A673 (cell line): ENCODE data around the gene CXCR3. TPM values are rescaled to one million over a fixed set of nuclear protein-coding genes. Genes with fewer than 3 reads are reported as not detected.
"Not testable (repeated sequence)": the region's sequence is repeated elsewhere in the genome, so short reads cannot be mapped to it uniquely, and the experiment has no call there.

Source experiments
- BruUV-seq: library from RNA; stranded (reverse); fragments of 400-500 nt; replicated peaks from 2 replicates; lab custom pipeline; 2021; lab: Mats Ljungman, UMichigan
- CTCF ChIA-PET: fragments of 300-600 bp; sonication (Branson Sonifier 250); formaldehyde crosslinking; loops from one replicate; lab custom pipeline; 2022; ENCODE audit warnings: antibody characterized with exemption; lab: Charles Lee
- POLR2A ChIA-PET: fragments of 300-600 bp; sonication (Branson Sonifier 250); formaldehyde crosslinking; loops from one replicate; lab custom pipeline; 2022; ENCODE audit warnings: antibody characterized with exemption; ENCODE audit not compliant: low non-redundant PET; lab: Charles Lee
- DNase-seq: peaks from one replicate; pipeline ENCODE4 v3.0.0-alpha.2; 2015; ENCODE audit warnings: low spot score
- H3K27ac ChIP-seq: fragments of 200-600 bp; sonication (generic); 2 replicates; pipeline ENCODE4 v1.5.1; 2016; ENCODE audit warnings: mixed run types, low read depth, mild to moderate bottlenecking, mixed read lengths, antibody characterized with exemption, low read length; ENCODE audit not compliant: poor library complexity, severe bottlenecking
- H3K27me3 ChIP-seq: fragments of 200-600 bp; sonication (generic); replicated peaks from 2 replicates; pipeline ENCODE4 v1.6.1; 2017; ENCODE audit warnings: mixed run types, low read depth, mild to moderate bottlenecking, mixed read lengths, antibody characterized with exemption, low read length; ENCODE audit not compliant: insufficient read depth, poor library complexity
- H3K36me3 ChIP-seq: fragments of 200-600 bp; sonication (generic); 2 replicates; pipeline ENCODE4 v1.6.1; 2016; ENCODE audit warnings: mixed run types, mild to moderate bottlenecking, mixed read lengths, antibody characterized with exemption, low read length; ENCODE audit not compliant: insufficient read depth, poor library complexity, severe bottlenecking
- H3K4me1 ChIP-seq: fragments of 200-600 bp; sonication (generic); 2 replicates; pipeline ENCODE4 v1.6.1; 2017; ENCODE audit warnings: mixed run types, mild to moderate bottlenecking, mixed read lengths, antibody characterized with exemption, low read length; ENCODE audit not compliant: insufficient read depth, poor library complexity, severe bottlenecking
- H3K4me3 ChIP-seq: fragments of 200-600 bp; sonication (generic); 2 replicates; pipeline ENCODE4 v1.5.1; 2016; ENCODE audit warnings: low read depth, mixed run types, mild to moderate bottlenecking, mixed read lengths, low read length; ENCODE audit not compliant: poor library complexity, severe bottlenecking
- H3K9me3 ChIP-seq: fragments of 200-600 bp; sonication (generic); 2 replicates; pipeline ENCODE4 v1.6.1; 2016; ENCODE audit warnings: mixed run types, low read depth, mild to moderate bottlenecking, mixed read lengths, antibody characterized with exemption, low read length; ENCODE audit not compliant: poor library complexity, severe bottlenecking
- CTCF ChIP-seq: fragments of 300-800, 200-600 bp; sonication (generic); conservative IDR thresholded peaks from 2 replicates; pipeline ENCODE4 v1.5.1; 2017; ENCODE audit warnings: low read depth, mild to moderate bottlenecking, antibody characterized with exemption, low read length, moderate library complexity, mixed read lengths
- EZH2 ChIP-seq: fragments of 200-600 bp; sonication (generic); IDR thresholded peaks from 2 replicates; pipeline ENCODE4 v1.6.1; 2017; ENCODE audit warnings: borderline replicate concordance, low read depth, mild to moderate bottlenecking, mixed read lengths, antibody characterized with exemption, low read length; ENCODE audit not compliant: poor library complexity, severe bottlenecking
- intact Hi-C: fragments of 100-400 bp; cut with micrococcal nuclease; formaldehyde crosslinking; loops from one replicate; pipeline ENCODE4 v1.10.0; 2022; ENCODE audit not compliant: unreplicated experiment
- total RNA-seq: library from RNA; stranded (reverse); gene quantifications from 2 replicates; pipeline ENCODE4 v1.2.3, GENCODE V29; 2021

CXCR3 gene
- total RNA-seq, 1 experiment from 2014 or later: not detected

GRCh38 chrX:71577682-71578081, 40.6 kb downstream of the CXCR3 start:
- CTCF ChIA-PET: no interaction called here
- no peak overlapping the region for H3K4me3 ChIP-seq
- no peaks in the 10 kb centered on the region for H3K27me3 ChIP-seq
- peaks cover 34% of the 10 kb centered on the region for H3K36me3 ChIP-seq
- no peaks in the 10 kb centered on the region for H3K9me3 ChIP-seq
- no peak for DNase-seq
- intact Hi-C loops: no loop called here
- no peaks in the 10 kb centered on the region for H3K4me1 ChIP-seq
- no peak for TF ChIP-seq CTCF
- TF ChIP-seq EZH2: no peak
- BruUV-seq: no TSS peak
- POLR2A ChIA-PET: no interaction called here
- no peak overlapping the region for H3K27ac ChIP-seq

GRCh38 chrX:71573590-71573989, 44.7 kb downstream of the CXCR3 start:
- peaks cover 49% of the 10 kb centered on the region for H3K36me3 ChIP-seq
- intact Hi-C loops: no loop called here
- H3K27me3 ChIP-seq: no peaks in the 10 kb centered on the region
- ChIA-PET POLR2A (no interaction called here), CTCF (no interaction called here)
- H3K9me3 ChIP-seq: no peaks in the 10 kb centered on the region
- DNase-seq: no peak
- no peak overlapping the region for H3K4me3 ChIP-seq
- H3K27ac ChIP-seq: no peak overlapping the region
- no peaks in the 10 kb centered on the region for H3K4me1 ChIP-seq
- TF ChIP-seq CTCF: no peak
- TF ChIP-seq EZH2: no peak
- BruUV-seq: no TSS peak

GRCh38 chrX:71571390-71571789, 46.9 kb downstream of the CXCR3 start:
- BruUV-seq, H3K9me3 ChIP-seq, H3K4me1 ChIP-seq, POLR2A ChIA-PET, H3K27ac ChIP-seq, H3K4me3 ChIP-seq, CTCF ChIA-PET, intact Hi-C loops, H3K27me3 ChIP-seq, DNase-seq: not testable (repeated sequence)
- H3K36me3 ChIP-seq: peaks cover 64% of the 10 kb centered on the region

Other genes starting within 250 kb of the CXCR3 start
- 130 and 150 TPM in 2 replicates for gene OGT, start 85.4 kb downstream of the CXCR3 start, total RNA-seq
- 1.8 and 3.0 TPM in 2 replicates for gene GCNA, start 40.1 kb downstream of the CXCR3 start, total RNA-seq
- not detected in 2 replicates for gene CXorf49, start 99.8 kb upstream of the CXCR3 start, total RNA-seq
- gene CXorf49B, start 144.8 kb upstream of the CXCR3 start, total RNA-seq: not detected in 2 replicates